ENCODE data around the gene LCN10. TPM values are rescaled to one million over a fixed set of nuclear protein-coding genes. Genes with fewer than 3 reads are reported as not detected.

LCN10 gene
- total and polyA plus RNA-seq, 2 of the 13 experiments (the other 11 are each of a cell fraction or from before 2014, with no cell fraction given) = 0.53 to 0.61 TPM

GRCh38 chr9:136787690-136788400 is 45.1 kb upstream of the LCN10 start (continued):
- TF ChIP-seq ZNF704 (CRISPR knock-in tag; IDR thresholded peaks at IDR 0.05; ENCODE audit: borderline replicate concordance) (no peak), HNRNPK (IDR thresholded peaks at IDR 0.05; ENCODE audit: low read depth, low read length, poor library complexity, severe bottlenecking) (no peak), RXRA (CRISPR knock-in tag; IDR thresholded peaks at IDR 0.05) (no peak), POGK (CRISPR knock-in tag; conservative IDR thresholded peaks at IDR 0.05) (no peak), ZNF616 (CRISPR knock-in tag; IDR thresholded peaks at IDR 0.05; ENCODE audit: low read depth) (no peak), CBX5 (CRISPR knock-in tag; IDR thresholded peaks at IDR 0.05; ENCODE audit: borderline replicate concordance) (no peak), KMT2A (CRISPR knock-in tag; IDR thresholded peaks at IDR 0.05) (peak; percentile 37; the same call in 1 of the 2 replicates), PAX8 (CRISPR knock-in tag; IDR thresholded peaks at IDR 0.05; ENCODE audit: borderline replicate concordance) (no peak), ZNF773 (CRISPR knock-in tag; IDR thresholded peaks at IDR 0.05; ENCODE audit: borderline replicate concordance) (no peak), SUZ12 (IDR thresholded peaks at IDR 0.05; ENCODE audit: low read depth, low read length) (no peak), ZFAT (CRISPR knock-in tag; conservative IDR thresholded peaks at IDR 0.05) (no peak), TBX2 (CRISPR knock-in tag; IDR thresholded peaks at IDR 0.05; ENCODE audit: borderline replicate concordance) (peak; percentile 41; the same call in 1 of the 2 replicates), ZFP36L1 (CRISPR knock-in tag; IDR thresholded peaks at IDR 0.05) (no peak), ZNF652 (CRISPR knock-in tag; IDR thresholded peaks at IDR 0.05; ENCODE audit: borderline replicate concordance, low read depth) (no peak), ZNF556 (CRISPR knock-in tag; IDR thresholded peaks at IDR 0.05; ENCODE audit: borderline replicate concordance) (no peak), ZNF562 (CRISPR knock-in tag; IDR thresholded peaks at IDR 0.05; ENCODE audit: borderline replicate concordance) (no peak), CBX1 (IDR thresholded peaks at IDR 0.05; ENCODE audit: low read depth) (no peak), ZNF530 (CRISPR knock-in tag; IDR thresholded peaks at IDR 0.05; ENCODE audit: low read depth) (no peak), GABPA (IDR thresholded peaks at IDR 0.05; ENCODE audit: low read depth, low read length) (no peak), GABPA (CRISPR knock-in tag; IDR thresholded peaks at IDR 0.05; ENCODE audit: low read depth) (no peak), DNMT1 (CRISPR knock-in tag; IDR thresholded peaks at IDR 0.05) (no peak), MTF2 (CRISPR knock-in tag; IDR thresholded peaks at IDR 0.05; ENCODE audit: borderline replicate concordance) (no peak)
- TF ChIP-seq, protein P1, sequence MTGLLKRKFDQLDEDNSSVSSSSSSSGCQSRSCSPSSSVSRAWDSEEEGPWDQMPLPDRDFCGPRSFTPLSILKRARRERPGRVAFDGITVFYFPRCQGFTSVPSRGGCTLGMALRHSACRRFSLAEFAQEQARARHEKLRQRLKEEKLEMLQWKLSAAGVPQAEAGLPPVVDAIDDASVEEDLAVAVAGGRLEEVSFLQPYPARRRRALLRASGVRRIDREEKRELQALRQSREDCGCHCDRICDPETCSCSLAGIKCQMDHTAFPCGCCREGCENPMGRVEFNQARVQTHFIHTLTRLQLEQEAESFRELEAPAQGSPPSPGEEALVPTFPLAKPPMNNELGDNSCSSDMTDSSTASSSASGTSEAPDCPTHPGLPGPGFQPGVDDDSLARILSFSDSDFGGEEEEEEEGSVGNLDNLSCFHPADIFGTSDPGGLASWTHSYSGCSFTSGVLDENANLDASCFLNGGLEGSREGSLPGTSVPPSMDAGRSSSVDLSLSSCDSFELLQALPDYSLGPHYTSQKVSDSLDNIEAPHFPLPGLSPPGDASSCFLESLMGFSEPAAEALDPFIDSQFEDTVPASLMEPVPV (CRISPR knock-in tag; IDR thresholded peaks at IDR 0.05) = no peak; the same call in 1 of the 2 replicates
- TF ChIP-seq, protein P2, sequence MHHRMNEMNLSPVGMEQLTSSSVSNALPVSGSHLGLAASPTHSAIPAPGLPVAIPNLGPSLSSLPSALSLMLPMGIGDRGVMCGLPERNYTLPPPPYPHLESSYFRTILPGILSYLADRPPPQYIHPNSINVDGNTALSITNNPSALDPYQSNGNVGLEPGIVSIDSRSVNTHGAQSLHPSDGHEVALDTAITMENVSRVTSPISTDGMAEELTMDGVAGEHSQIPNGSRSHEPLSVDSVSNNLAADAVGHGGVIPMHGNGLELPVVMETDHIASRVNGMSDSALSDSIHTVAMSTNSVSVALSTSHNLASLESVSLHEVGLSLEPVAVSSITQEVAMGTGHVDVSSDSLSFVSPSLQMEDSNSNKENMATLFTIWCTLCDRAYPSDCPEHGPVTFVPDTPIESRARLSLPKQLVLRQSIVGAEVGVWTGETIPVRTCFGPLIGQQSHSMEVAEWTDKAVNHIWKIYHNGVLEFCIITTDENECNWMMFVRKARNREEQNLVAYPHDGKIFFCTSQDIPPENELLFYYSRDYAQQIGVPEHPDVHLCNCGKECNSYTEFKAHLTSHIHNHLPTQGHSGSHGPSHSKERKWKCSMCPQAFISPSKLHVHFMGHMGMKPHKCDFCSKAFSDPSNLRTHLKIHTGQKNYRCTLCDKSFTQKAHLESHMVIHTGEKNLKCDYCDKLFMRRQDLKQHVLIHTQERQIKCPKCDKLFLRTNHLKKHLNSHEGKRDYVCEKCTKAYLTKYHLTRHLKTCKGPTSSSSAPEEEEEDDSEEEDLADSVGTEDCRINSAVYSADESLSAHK (CRISPR knock-in tag; IDR thresholded peaks at IDR 0.05; ENCODE audit: borderline replicate concordance) = no peak
